Epithelial cell of esophagus (primary cell): Measurements from ENCODE around the gene SNED1.
A peak's percentile ranks its signal among the peaks of the same experiment; 100 is the strongest.

Experiments
- DNase-seq: peaks from one replicate; pipeline ENCODE4 v3.0.0; 2010; ENCODE audit warnings: low read depth
- H3K4me3 ChIP-seq: 2 replicates; pipeline ENCODE4 v1.5.1; 2011; ENCODE audit warnings: mild to moderate bottlenecking, low read length, control low read depth
- CTCF ChIP-seq: IDR thresholded peaks from 2 replicates; pipeline ENCODE4 v1.5.1; 2011; ENCODE audit warnings: low read depth, mild to moderate bottlenecking, low read length, control low read depth, inconsistent platforms; ENCODE audit not compliant: insufficient read depth; ENCODE audit errors: missing control alignments

The SNED1 gene

GRCh38 chr2:240987588-240987987 lies 10.8 kb upstream of the SNED1 start:
- no peak overlapping the region for H3K4me3 ChIP-seq
- DNase-seq = no peak
- TF ChIP-seq CTCF = no peak

GRCh38 chr2:240988146-240988545 lies 10.3 kb upstream of the SNED1 start:
- no peak for TF ChIP-seq CTCF
- no peak overlapping the region for H3K4me3 ChIP-seq
- DNase-seq = peak; percentile 21

DNA sequence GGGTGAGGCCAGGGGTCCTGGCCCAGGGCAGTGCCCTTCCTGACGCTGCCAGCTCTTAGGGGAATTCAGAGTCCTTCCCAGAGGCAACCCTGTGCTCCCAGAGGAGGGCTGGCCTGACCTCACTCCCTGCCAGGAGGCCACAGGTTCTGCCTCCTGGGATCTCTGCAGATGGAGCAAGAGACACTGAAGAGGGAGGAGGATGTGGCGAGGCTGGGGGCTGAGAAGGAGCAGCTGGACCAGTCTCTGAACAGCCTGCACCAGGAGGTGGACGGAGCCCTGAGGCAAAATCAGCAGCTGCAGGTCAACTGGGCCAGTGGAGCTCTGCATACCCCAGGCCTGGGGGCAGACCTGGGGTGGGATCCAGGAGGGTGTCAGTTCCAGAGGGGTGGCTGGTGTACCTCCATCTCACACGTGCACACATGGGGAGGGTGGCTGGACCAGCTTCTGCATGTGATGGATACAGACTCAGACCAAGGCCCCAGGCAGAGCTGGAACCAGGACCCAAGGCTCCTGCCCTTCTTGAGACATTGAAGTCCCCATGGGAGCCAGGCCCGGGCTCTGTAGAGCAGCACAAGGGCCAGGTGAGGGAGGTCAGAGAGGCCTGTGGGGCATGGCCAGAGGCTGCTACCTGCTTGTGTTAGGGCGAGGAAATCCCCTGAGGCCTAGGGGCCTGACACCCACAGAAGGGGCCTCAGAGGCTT lies 9.7 kb upstream of the SNED1 start:
- DNase-seq = no peak
- H3K4me3 ChIP-seq = no peak overlapping the region
- no peak for TF ChIP-seq CTCF

DNA sequence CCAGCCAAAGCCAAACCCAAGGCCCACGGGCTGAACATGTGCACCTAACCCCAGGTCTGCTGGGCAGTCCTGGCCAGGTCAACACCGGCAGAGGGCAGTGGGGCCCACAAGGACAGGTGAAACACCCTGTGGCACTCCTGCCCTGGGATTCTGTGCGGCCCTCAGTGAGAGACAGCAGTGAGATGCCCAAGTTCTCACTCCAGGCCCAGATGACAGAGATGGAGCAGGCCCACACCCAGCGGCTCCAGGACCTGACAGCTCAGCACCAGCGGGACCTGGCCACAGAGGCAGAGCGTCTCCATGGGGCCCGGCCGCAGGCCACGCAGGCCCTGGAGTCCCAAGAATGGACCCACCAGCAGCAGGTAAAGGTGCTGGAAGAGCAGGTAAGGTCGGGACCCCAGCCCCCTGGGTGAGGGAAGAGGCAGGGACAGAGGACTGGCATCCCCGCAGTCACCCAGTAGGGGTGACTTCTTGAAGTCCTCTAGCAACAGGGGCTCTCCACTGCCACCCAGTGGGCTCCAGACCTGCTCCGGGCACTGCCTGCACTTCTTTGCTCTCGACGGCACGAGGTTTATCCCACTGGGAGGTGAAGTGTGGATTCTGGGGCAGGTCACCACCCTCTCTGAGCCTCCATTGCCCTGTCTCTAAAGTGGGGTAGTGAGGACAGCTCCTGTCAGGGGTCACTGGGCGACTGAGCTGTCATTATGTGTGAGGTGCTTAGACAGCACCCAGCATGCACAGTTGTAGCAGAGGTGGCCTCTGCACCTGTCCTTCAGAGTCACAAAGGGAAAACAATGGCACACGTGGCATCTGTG lies 8.8 kb upstream of the SNED1 start:
- DNase-seq = peak; percentile 16
- no peak overlapping the region for H3K4me3 ChIP-seq
- peak; percentile 11 for TF ChIP-seq CTCF

DNA sequence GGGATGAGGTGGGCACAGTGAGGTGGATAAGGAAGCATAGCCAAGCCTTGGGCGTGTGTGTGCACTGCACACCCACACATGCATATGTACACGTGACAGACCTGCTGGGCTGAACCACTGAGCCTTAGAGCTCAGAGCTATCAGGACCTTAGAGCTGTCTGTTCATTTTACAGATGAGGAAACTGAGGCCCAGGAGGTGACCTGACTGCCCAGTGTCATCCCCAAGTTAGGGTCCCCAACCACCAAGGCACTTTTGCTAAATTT lies 8.2 kb upstream of the SNED1 start:
- DNase-seq = no peak
- no peak overlapping the region for H3K4me3 ChIP-seq
- no peak for TF ChIP-seq CTCF

- no peak for DNase-seq
- H3K4me3 ChIP-seq = no peak overlapping the region
- no peak for TF ChIP-seq CTCF
Observed at GRCh38 chr2:240990726-240991377, 7.6 kb upstream of the SNED1 start.
